HG02798 (cell line): ENCODE data around the gene SSBP4.

Experiments
- ATAC-seq: cut with Tn5 transposase; IDR thresholded peaks from one replicate; pipeline ENCODE4 v1.9.1; 2021; ENCODE audit warnings: mild to moderate bottlenecking; ENCODE audit not compliant: unreplicated experiment, poor library complexity

The SSBP4 gene

GRCh38 chr19:18431351-18432197, 12.4 kb downstream of the SSBP4 start:
- ATAC-seq, result no peak

GRCh38 chr19:18432275-18433014, 13.2 kb downstream of the SSBP4 start:
- no peak for ATAC-seq

GRCh38 chr19:18433015-18433691, 14.0 kb downstream of the SSBP4 start:
- peak; percentile 25 for ATAC-seq

GRCh38 chr19:18433735-18434398, 14.7 kb downstream of the SSBP4 start:
- ATAC-seq, result no peak

GRCh38 chr19:18434411-18435175, 15.4 kb downstream of the SSBP4 start:
- ATAC-seq, result no peak

GRCh38 chr19:18435178-18435841, 16.1 kb downstream of the SSBP4 start:
- ATAC-seq, result no peak

GRCh38 chr19:18435842-18436670, 16.9 kb downstream of the SSBP4 start:
- no peak for ATAC-seq

GRCh38 chr19:18436671-18437490, 17.7 kb downstream of the SSBP4 start:
- ATAC-seq, result peak; percentile 55

- no peak for ATAC-seq
Measured at GRCh38 chr19:18437491-18438330, 18.5 kb downstream of the SSBP4 start, which contains the start of gene ISYNA1. TSS of gene ISYNA1 (minus strand) at chr19:18438133. CDS start at chr19:18437979, 154 bp downstream.

- no peak for ATAC-seq
Measured at GRCh38 chr19:18438331-18439024, 19.3 kb downstream of the SSBP4 start.

- no peak for ATAC-seq
Measured at GRCh38 chr19:18439025-18439909, 20.1 kb downstream of the SSBP4 start.

- no peak for ATAC-seq
Measured at GRCh38 chr19:18439910-18440237, 20.7 kb downstream of the SSBP4 start.

GRCh38 chr19:18440415-18440877, 21.2 kb downstream of the SSBP4 start:
- no peak for ATAC-seq

- ATAC-seq, result no peak
Measured at GRCh38 chr19:18440936-18441803, 22.0 kb downstream of the SSBP4 start.
